22Rv1 (cell line): ENCODE measurements around the gene OTUD6A.

ENCODE experiments used
- CTCF ChIP-seq: fragments of 450-650 bp; IDR thresholded peaks from 2 replicates; pipeline ENCODE4 v1.5.1; 2017; ENCODE audit warnings: mild to moderate bottlenecking
- ZFX ChIP-seq: fragments of 450-650 bp; IDR thresholded peaks from 2 replicates; pipeline ENCODE4 v1.6.1; 2017; ENCODE audit warnings: antibody characterized with exemption, borderline replicate concordance

- TF ChIP-seq CTCF (no peak), ZFX (no peak)
These were observed 7.9 kb upstream of the OTUD6A start for GRCh38 chrX:70054391-70054790.
